GM12891 (cell line): Measurements from ENCODE around the gene SF1.

Experiments
- DNase-seq: peaks from one replicate; pipeline ENCODE4 v3.0.0; 2011; ENCODE audit warnings: low spot score; ENCODE audit not compliant: insufficient read length
- FAIRE-seq: peaks from 2 replicates; lab custom pipeline; 2011; peaks lifted over from hg19 to GRCh38; lab: Jason Lieb, UNC
- PAX5 ChIP-seq: IDR thresholded peaks from 2 replicates; pipeline ENCODE4 v1.6.1; 2011; ENCODE audit warnings: low read length, moderate library complexity, mild to moderate bottlenecking; ENCODE audit not compliant: insufficient read depth, severe bottlenecking
- POLR2A ChIP-seq: IDR thresholded peaks from 2 replicates; pipeline ENCODE4 v1.6.1; 2011; ENCODE audit warnings: low read depth, low read length, control low read depth
- POLR2AphosphoS5 ChIP-seq: IDR thresholded peaks from 2 replicates; pipeline ENCODE4 v1.6.1; 2011; ENCODE audit warnings: low read depth, low read length, control low read depth
- POU2F2 ChIP-seq: IDR thresholded peaks from 2 replicates; pipeline ENCODE4 v1.6.1; 2011; ENCODE audit warnings: low read depth, mild to moderate bottlenecking, control low read depth, low read length, moderate library complexity
- SPI1 ChIP-seq: IDR thresholded peaks from 2 replicates; pipeline ENCODE4 v1.6.1; 2011; ENCODE audit warnings: low read depth, low read length, control low read depth
- TAF1 ChIP-seq: IDR thresholded peaks from 2 replicates; pipeline ENCODE4 v1.6.1; 2011; ENCODE audit warnings: low read depth, low read length, control low read depth

SF1 gene

DNA sequence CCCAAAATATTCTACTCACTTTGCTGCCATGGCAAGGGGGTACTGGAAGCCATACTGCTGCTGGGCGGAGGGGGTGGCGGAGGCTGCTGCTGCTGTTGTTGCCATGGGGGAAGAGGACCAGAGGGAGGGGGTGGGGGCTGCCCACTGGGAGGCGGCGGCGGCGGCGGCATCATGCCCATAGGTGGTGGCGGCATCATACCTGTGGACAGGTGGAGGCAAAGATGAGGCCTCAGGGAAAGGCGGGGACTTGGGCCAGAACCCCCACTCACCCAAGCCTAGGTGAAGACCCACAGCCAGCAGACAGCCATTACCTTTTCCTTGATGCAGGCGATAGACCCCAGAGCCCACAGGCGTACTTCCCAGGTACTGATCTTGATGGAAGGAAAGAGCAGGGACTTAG is 11.5 kb downstream of the SF1 start:
- DNase-seq (no peak), FAIRE-seq (no peak)
- TF ChIP-seq POLR2AphosphoS5 (no peak), SPI1 (no peak), POLR2A (no peak), TAF1 (no peak), PAX5 (no peak), POU2F2 (no peak)

DNA sequence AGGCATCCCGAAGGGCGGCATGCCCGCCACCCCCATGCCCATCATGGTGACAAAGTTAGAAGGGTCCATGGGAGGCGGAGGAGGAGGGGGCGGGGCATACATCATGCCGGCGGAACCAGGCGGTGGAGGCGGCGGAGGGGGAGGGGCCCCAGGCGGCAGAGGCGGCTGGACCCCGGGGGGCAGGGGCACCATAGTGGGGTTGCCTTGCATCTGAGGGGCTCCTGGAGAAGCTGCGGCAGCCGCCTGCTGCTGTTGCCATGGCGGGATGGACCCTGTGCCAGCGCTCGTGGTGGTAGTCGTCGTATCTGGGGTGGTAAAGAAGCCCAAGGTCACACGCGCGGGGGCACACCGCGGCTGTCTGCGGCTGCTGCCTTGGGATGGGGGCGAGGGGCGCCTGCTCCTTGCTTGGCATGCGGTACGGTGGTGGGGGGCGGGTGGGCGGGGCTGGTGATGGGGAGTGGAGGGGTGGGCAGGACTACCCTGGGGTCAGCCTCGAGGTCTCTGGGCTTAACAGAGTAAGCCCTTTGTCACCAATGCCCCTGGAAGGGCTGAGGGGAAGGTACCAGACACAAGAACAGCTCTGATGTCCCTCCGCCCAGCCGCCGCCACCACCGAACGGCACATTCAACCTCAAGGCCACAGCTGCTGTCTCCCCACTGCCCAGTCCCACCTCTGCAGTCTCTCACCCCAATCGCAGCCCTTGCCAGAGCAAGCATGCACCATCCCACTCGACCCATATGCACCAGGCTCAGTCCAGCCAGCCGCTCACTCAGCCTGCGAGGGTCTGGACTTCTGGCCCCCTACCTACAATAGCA is 12.3 kb downstream of the SF1 start:
- FAIRE-seq, result no peak
- no peak for TF ChIP-seq SPI1
- TF ChIP-seq POLR2AphosphoS5, result peak; percentile 71
- no peak for DNase-seq

DNA sequence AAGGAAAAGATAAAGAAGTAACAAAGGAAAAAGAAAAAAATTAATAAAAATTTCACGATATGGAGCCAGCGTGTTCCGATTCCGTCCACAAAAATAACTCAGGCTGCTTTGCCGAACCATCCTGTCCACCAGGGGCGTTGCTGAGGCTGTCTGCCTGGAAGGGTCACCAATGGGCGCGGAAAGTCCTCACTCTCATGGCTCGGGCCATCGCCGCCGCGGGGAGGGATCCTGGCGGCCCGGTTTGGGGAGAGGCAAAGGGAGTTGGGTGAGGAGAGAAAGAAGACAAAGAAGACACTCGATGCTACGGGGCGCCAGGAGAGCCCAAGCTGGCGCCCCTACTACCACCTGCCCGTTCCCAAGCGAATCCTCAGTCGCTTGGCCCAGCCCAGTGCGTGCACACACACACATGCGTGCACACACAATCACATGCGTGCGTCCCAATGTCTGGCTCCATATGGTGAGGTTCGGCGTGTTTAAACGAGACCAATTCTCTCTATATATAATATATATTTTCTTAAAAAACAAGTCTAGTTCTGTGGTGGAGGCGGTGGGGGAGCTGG is 13.0 kb downstream of the SF1 start:
- TF ChIP-seq POLR2A (no peak), POU2F2 (no peak), POLR2AphosphoS5 (peak; percentile 56; the same call in 1 of the 2 replicates), SPI1 (no peak), PAX5 (no peak), TAF1 (no peak)
- FAIRE-seq (no peak), DNase-seq (no peak)

DNA sequence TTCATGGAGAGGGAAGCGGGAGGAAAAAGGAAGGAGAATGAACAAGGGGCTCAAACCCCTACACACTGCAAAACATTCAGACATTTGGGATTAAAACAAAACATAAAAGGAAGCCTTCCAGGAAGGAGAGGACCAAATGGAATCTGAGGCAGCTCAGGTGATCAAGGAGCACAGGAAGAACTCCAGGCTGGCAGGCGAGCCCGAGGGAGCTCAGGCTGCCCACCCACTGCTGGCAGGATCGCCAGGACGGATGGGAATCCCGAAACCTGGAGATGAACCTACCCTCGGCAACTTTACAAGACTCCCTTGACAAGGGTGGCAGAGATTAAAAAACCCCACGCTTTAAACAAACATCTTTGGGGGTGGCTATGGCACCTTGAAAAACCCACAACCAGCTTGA is 13.6 kb downstream of the SF1 start:
- no peak for TF ChIP-seq SPI1
- TF ChIP-seq POLR2A, result no peak
- no peak for TF ChIP-seq POU2F2
- TF ChIP-seq POLR2AphosphoS5, result no peak; the same call in 1 of the 2 replicates
- TF ChIP-seq TAF1, result no peak
- TF ChIP-seq PAX5, result no peak
- no peak for DNase-seq
- FAIRE-seq, result no peak

DNA sequence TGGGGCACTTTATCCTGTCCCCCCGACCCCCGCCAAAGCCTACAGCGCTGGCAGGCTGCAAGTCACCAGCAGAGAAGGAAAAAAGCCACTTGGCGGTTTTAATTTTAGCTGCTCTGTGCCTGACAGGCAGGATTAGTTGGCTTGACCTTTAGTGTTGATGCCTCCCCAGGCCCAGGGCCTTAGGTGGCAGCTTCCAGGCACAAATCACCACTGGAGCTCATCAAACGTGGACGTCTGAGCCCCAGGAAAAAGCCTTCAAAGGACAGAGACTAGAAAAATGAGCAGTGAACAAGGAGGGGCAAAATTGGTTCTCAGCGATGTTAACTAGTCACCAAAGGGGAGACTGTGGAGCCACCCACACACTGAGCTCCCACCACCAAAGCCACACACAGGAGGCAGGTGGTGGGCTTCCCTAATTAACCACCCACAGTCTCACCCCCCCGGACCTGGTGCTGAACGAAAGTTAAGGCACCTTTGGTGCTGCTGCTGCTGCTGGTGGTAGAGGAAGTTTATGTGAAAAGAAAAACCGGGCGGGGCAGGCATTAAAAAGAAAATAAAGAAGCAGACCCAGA is 14.2 kb downstream of the SF1 start:
- TF ChIP-seq PAX5, result no peak
- no peak for TF ChIP-seq TAF1
- no peak for TF ChIP-seq POLR2A
- TF ChIP-seq SPI1, result no peak
- no peak for TF ChIP-seq POLR2AphosphoS5
- TF ChIP-seq POU2F2, result no peak
- DNase-seq (no peak), FAIRE-seq (no peak)

DNA sequence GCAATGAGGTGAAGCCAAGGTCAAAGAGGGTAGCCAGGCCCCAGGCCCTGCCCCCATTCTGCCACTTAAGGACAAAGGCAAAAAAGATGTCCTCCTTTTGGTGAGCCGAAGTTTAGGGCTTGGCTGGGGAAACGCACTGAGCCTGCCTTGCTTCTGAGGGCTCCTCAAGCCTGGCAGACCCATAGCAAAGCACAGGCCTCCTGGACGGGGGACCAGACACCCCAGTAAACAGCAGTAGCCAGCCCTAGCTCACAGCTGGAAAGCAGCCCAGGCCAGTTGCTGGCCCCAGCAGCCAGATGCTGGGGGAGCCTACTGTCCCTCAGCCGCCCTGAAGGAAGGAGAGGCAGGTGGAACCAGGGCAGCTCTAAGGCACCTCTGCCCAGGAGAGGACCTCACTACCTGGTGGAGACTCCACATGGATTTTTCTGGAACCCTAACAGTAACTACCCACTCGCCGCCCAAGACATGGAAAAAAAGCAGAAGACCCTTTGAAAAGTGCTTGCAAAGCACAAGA is 14.8 kb downstream of the SF1 start:
- no peak for DNase-seq
- peak; percentile 47 for FAIRE-seq
- no peak for TF ChIP-seq SPI1
- TF ChIP-seq POLR2AphosphoS5, result peak; percentile 73
- no peak for TF ChIP-seq POU2F2

DNA sequence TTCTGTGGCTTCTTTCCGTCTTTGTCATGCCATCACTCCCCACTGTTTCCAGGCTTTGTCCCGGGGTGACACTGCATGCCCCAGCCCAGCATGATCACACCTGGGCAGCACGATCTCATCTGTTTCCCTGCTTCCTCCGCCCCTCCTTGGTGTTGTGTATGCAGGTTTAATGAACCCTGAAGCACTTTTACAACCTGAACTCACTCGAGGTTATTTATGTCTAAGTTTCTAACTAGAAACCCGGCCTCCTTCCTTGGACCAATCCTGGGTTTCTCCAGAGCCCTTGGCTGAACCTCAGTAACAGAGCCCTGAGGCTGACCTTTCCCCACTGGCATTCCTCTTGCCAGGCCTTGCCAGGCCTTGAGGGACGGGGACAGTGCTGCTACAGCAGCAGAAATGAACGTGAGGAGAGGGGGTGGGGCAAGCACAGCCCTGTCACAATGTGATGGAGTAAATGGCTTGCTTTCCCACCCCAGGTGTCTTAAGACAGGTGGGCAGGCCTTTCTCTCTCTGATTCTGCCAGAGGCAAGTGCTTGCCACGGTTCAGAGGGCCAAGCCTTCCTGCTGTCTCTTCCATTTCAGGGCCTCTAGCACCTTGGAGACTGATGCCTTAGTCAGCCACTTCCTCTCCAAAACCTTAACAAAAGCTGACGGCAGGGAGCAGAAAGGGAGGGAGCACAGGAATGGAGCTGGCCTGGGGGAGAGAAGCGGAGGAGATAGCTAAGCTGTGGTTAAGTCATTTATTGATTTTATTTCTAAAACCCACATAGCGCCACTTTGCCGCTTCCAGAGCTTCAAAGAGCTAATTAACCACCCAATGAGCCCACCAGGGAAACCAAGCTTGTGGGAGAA is 15.4 kb downstream of the SF1 start:
- DNase-seq (peak; percentile 13), FAIRE-seq (peak; percentile 89)
- TF ChIP-seq POLR2AphosphoS5, result peak; percentile 64; the same call in 1 of the 2 replicates
- no peak for TF ChIP-seq TAF1
- peak; percentile 43 for TF ChIP-seq SPI1
- TF ChIP-seq POU2F2, result no peak; the same call in 1 of the 2 replicates
- TF ChIP-seq PAX5, result no peak
- peak; percentile 74; the same call in 1 of the 2 replicates for TF ChIP-seq POLR2A

DNA sequence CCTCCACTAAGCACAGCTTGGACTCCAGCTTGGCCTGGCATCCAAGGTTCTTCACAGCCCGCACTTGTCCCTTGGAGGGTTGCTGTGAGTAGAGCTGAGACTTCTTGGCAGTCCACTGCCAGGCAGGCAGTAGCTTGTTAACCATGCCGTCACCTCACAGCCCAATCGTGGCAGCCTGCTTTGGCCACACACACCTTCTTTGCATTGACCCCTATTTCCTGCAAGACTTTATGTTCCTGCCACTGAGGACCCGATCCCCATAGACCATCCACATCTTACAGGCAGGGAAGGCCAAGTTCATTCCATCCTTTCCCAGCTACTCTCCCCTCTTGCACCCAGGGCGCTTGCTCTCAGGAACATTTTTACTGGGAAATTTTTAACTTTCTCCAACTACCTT is 16.1 kb downstream of the SF1 start:
- TF ChIP-seq POLR2AphosphoS5 (peak; percentile 86), POLR2A (peak; percentile 83; the same call in 1 of the 2 replicates), PAX5 (no peak), POU2F2 (peak; percentile 62; the same call in 1 of the 2 replicates)
- FAIRE-seq (peak; percentile 23), DNase-seq (peak; percentile 26)

DNA sequence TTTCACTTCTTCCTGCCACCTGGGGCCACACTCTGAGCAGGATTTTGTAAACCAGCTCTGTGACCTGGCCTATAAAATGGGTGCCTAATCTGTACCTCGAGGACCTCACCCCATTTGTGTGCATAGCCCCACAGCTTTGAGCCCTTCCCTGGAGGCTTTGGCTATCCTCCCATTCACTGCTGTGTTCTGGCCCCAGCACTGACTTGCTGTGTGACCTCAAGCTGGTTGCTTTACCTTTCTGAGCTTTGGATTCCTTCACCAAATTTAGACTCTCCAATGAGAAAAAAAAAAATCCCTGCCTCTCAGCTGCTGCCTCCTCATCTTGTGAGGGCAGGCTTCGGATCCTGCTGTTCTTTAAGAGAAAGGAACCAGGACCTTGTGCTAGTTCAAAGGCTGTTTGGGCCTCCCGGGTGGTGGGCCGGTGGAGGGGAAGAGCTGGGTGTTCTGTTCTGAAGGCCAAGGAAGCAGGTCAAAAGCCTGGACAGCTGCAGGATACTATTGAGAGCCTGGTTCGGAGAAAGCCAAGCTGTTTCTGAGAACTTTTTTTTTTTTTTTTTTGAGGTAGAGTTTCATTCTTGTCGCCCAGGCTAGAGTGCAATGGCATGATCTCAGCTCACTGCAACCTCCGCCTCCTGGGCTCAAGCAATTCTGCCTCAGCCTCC is 17.5 kb downstream of the SF1 start:
- no peak for DNase-seq
- no peak for FAIRE-seq
- TF ChIP-seq TAF1 (no peak), POLR2A (no peak; the same call in 1 of the 2 replicates), POU2F2 (no peak), SPI1 (no peak), PAX5 (no peak), POLR2AphosphoS5 (no peak; the same call in none of the 2 replicates)
